ENCODE results near the gene LRRN1. TPM values are rescaled to one million over a fixed set of nuclear protein-coding genes. Genes with fewer than 3 reads are reported as not detected.

LRRN1 gene
- total and polyA plus RNA-seq, 4 donors: 0.45 to 7.1 (median 2.3) TPM

- WGBS, 2 donors: 0 to 1% methylated on average over 37 of the region's 37 CpGs
- Histone ChIP-seq H3K9ac (ENCODE audit: insufficient read depth in 1 of 2, low read length in 2 of 2) (peak overlapping the region; percentile 29 to 61), H3K4me1 (ENCODE audit: control insufficient read depth in 5 of 5, insufficient read depth in 5 of 5, low read length in 5 of 5) (peaks cover 0 to 11% (median 4%) of the 10 kb centered on the region in 5 donors), H3K9me3 (ENCODE audit: control insufficient read depth in 4 of 4, insufficient read depth in 3 of 4, low read length in 3 of 4) (peaks cover 0 to 2% (median 0%) of the 10 kb centered on the region in 4 donors), H3K36me3 (ENCODE audit: control insufficient read depth in 4 of 4, insufficient read depth in 4 of 4, low read length in 4 of 4) (no peaks in the 10 kb centered on the region), H3K27me3 (ENCODE audit: control insufficient read depth in 3 of 3, insufficient read depth in 3 of 3, low read length in 2 of 3) (peaks cover 0 to 22% (median 21%) of the 10 kb centered on the region in 3 donors), H3K4me3 (peak overlapping the region; percentile 65), H3K27ac (ENCODE audit: low read depth in 1 of 2, low read length in 1 of 2) (no peak overlapping the region)
- TF ChIP-seq CTCF (IDR thresholded peaks at IDR 0.05; ENCODE audit: control extremely low read depth, extremely low read depth): no peak
- peak; percentile 63 to 69 (median 64) for DNase-seq
- ATAC-seq (ENCODE audit: insufficient read depth, low FRiP score): peak; percentile 32
Measured at GRCh38 chr3:3798631-3799113, 559 bp upstream of the LRRN1 start.

GRCh38 chr3:3800080-3800455 lies 837 bp downstream of the LRRN1 start:
- peak overlapping the region in 1 of 2 donors; percentile 61 for H3K9ac ChIP-seq (ENCODE audit: insufficient read depth in 1 of 2, low read length in 2 of 2)
- DNase-seq: peak in 2 of 3 donors; percentile 66
- peak overlapping the region; percentile 65 for H3K4me3 ChIP-seq
- peak; percentile 21 for ATAC-seq (ENCODE audit: insufficient read depth, low FRiP score)
- TF ChIP-seq CTCF (IDR thresholded peaks at IDR 0.05; ENCODE audit: control extremely low read depth, extremely low read depth): no peak
- H3K27me3 ChIP-seq (ENCODE audit: control insufficient read depth in 3 of 3, insufficient read depth in 3 of 3, low read length in 2 of 3): peaks cover 0 to 23% (median 21%) of the 10 kb centered on the region in 3 donors
- H3K27ac ChIP-seq (ENCODE audit: low read depth in 1 of 2, low read length in 1 of 2): no peak overlapping the region
- WGBS, 2 donors: 1 to 2% methylated on average over 18 to 19 of the region's 19 CpGs
- H3K9me3 ChIP-seq (ENCODE audit: control insufficient read depth in 4 of 4, insufficient read depth in 3 of 4, low read length in 3 of 4): peaks cover 0 to 2% (median 0%) of the 10 kb centered on the region in 4 donors
- H3K36me3 ChIP-seq (ENCODE audit: control insufficient read depth in 4 of 4, insufficient read depth in 4 of 4, low read length in 4 of 4): no peaks in the 10 kb centered on the region
- H3K4me1 ChIP-seq (ENCODE audit: control insufficient read depth in 5 of 5, insufficient read depth in 5 of 5, low read length in 5 of 5): peaks cover 0 to 11% (median 4%) of the 10 kb centered on the region in 5 donors

GRCh38 chr3:3800685-3801493 lies 1.7 kb downstream of the LRRN1 start:
- peaks cover 0 to under 1% (median 0%) of the 10 kb centered on the region in 4 donors for H3K36me3 ChIP-seq (ENCODE audit: control insufficient read depth in 4 of 4, insufficient read depth in 4 of 4, low read length in 4 of 4)
- H3K27me3 ChIP-seq (ENCODE audit: control insufficient read depth in 3 of 3, insufficient read depth in 3 of 3, low read length in 2 of 3): peaks cover 0 to 23% (median 21%) of the 10 kb centered on the region in 3 donors
- H3K4me3 ChIP-seq: peak overlapping the region; percentile 22
- H3K9me3 ChIP-seq (ENCODE audit: control insufficient read depth in 4 of 4, insufficient read depth in 3 of 4, low read length in 3 of 4): peaks cover 0 to 2% (median 0%) of the 10 kb centered on the region in 4 donors
- ATAC-seq (ENCODE audit: insufficient read depth, low FRiP score) (peak; percentile 30), DNase-seq (peak; percentile 33 to 51 (median 43))
- H3K27ac ChIP-seq (ENCODE audit: low read depth in 1 of 2, low read length in 1 of 2): no peak overlapping the region
- 7 to 8% methylated on average over 47 to 53 of the region's 53 CpGs for WGBS, 2 donors
- peak overlapping the region in 1 of 2 donors; percentile 61 for H3K9ac ChIP-seq (ENCODE audit: insufficient read depth in 1 of 2, low read length in 2 of 2)
- peaks cover 0 to 11% (median 4%) of the 10 kb centered on the region in 5 donors for H3K4me1 ChIP-seq (ENCODE audit: control insufficient read depth in 5 of 5, insufficient read depth in 5 of 5, low read length in 5 of 5)
- no peak for TF ChIP-seq CTCF (IDR thresholded peaks at IDR 0.05; ENCODE audit: control extremely low read depth, extremely low read depth)

All from lung (tissue), 12 donors.